GM12891 (cell line): Measurements from ENCODE around the gene RNU11. TPM values are rescaled to one million over a fixed set of nuclear protein-coding genes. Genes with fewer than 3 reads are reported as not detected.

Experiments
- DNase-seq: peaks from one replicate; pipeline ENCODE4 v3.0.0; 2011; ENCODE audit warnings: low spot score; ENCODE audit not compliant: insufficient read length
- FAIRE-seq: peaks from 2 replicates; lab custom pipeline; 2011; peaks lifted over from hg19 to GRCh38; lab: Jason Lieb, UNC
- PAX5 ChIP-seq: IDR thresholded peaks from 2 replicates; pipeline ENCODE4 v1.6.1; 2011; ENCODE audit warnings: low read length, moderate library complexity, mild to moderate bottlenecking; ENCODE audit not compliant: insufficient read depth, severe bottlenecking
- POLR2A ChIP-seq: IDR thresholded peaks from 2 replicates; pipeline ENCODE4 v1.6.1; 2011; ENCODE audit warnings: low read depth, low read length, control low read depth
- POLR2AphosphoS5 ChIP-seq: IDR thresholded peaks from 2 replicates; pipeline ENCODE4 v1.6.1; 2011; ENCODE audit warnings: low read depth, low read length, control low read depth
- POU2F2 ChIP-seq: IDR thresholded peaks from 2 replicates; pipeline ENCODE4 v1.6.1; 2011; ENCODE audit warnings: low read depth, mild to moderate bottlenecking, control low read depth, low read length, moderate library complexity
- SPI1 ChIP-seq: IDR thresholded peaks from 2 replicates; pipeline ENCODE4 v1.6.1; 2011; ENCODE audit warnings: low read depth, low read length, control low read depth
- TAF1 ChIP-seq: IDR thresholded peaks from 2 replicates; pipeline ENCODE4 v1.6.1; 2011; ENCODE audit warnings: low read depth, low read length, control low read depth
- polyA plus RNA-seq: library from polyadenylated mRNA; unstranded; fragments of >200 nt; gene quantifications from one replicate; pipeline ENCODE4 v1.2.1, GENCODE V29; 2012; ENCODE audit warnings: low read depth, missing spikeins, inconsistent platforms; ENCODE audit not compliant: missing spikeins

The RNU11 gene
- not detected for polyA plus RNA-seq

DNA sequence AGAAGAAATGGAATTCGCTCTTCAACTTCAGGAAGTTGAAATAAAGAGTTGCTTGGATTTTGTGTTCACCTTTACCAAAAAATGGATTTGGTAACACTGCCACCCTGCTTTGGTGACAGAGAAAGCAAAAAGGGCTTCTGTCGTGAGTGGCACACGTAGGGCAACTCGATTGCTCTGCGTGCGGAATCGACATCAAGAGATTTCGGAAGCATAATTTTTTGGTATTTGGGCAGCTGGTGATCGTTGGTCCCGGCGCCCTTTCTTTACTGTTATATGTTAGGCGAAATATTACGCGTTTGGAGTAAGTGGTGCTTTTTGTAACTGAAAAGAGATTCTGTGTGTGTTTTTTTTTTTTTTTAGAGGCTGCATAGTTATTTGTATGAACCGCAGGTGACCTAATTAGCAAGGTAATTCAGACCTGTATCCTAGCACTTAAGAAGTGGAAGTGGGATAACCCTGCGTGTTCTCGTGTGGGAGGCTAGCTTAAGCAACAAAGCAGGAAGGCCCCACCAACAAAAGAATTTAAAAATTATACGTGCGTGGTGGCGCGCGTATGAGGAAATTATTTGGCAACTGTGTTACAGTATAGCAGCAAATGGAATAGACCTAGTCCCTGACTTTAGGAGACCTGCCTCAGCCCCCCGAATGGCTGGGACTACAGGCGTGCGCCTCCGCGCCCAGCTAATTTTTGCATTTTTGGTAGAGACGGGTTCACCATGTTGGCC, at the start of gene RNU11:
RNU11 (plus strand) TSS at position 127 of the 725 bp plus-strand sequence.
- FAIRE-seq (no peak), DNase-seq (peak; percentile 51)
- TF ChIP-seq PAX5 = peak; percentile 71
- TF ChIP-seq TAF1 = peak; percentile 90
- peak; percentile 100 for TF ChIP-seq POLR2AphosphoS5
- peak; percentile 99 for TF ChIP-seq POU2F2
- TF ChIP-seq POLR2A = peak; percentile 100
- peak; percentile 86 for TF ChIP-seq SPI1

DNA sequence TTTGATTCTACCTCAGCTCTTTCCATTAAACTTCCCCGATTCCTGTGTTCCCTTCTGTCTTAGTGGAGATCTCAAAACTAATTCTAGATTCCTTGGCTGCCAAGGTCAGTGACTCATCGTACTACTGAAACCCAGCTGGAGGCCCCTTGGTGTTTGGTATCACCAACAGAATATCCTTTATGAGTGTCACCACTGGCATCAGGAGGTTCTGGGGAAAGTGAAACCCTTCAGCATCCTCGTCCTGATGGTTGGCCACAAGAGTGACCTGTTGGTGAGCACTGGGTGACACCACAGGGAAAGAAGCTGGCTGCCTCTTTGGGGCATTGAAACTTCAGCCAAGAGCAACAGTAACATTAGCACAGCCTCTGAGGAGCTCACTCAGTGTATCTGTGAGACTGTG, 46.7 kb upstream of the RNU11 start:
- DNase-seq = no peak
- FAIRE-seq = peak; percentile 76
- TF ChIP-seq TAF1 (no peak), POLR2AphosphoS5 (no peak)

DNA sequence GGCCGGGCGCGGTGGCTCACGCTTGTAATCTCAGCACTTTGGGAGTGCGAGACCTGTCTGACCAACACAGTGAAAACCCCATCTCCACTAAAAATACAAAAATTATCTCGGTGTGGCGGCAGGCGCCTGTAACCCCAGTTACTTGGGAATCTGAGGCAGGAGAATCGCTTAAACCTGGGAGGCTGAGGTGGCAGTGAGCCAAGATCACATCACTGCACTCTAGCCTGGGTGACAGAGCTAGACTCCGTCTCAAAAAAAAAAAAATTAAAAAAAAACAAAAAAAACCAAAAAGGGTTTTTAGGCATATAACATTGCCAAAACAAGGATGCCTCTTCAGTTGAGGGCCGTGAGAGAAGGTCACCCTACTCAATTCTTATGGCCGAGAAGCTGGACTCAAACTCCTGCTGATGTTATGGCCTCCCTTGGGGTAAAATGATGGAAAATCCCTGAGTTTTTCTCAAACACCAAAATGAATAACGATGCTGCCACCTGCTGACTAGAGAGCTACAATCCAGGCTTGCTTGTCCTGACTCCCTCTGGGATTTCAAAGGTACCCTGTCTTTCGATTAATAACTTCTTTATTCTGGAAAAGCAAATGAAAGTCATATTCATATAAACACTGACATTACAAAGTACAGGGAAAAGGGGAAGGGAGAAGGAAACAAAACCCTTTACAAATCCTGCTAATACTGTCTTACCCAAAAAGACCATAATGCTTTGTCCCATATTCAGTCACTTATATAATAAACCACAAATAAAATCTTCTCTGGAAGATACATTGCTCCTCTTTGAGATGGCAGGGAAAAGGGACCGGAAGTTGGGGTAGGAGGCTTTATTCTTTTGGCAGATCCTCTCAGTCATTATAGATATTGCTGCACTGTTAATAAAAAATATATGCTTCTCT, 45.6 kb upstream of the RNU11 start:
- FAIRE-seq (peak; percentile 33), DNase-seq (no peak)
- TF ChIP-seq TAF1 = no peak
- TF ChIP-seq PAX5 = no peak

DNA sequence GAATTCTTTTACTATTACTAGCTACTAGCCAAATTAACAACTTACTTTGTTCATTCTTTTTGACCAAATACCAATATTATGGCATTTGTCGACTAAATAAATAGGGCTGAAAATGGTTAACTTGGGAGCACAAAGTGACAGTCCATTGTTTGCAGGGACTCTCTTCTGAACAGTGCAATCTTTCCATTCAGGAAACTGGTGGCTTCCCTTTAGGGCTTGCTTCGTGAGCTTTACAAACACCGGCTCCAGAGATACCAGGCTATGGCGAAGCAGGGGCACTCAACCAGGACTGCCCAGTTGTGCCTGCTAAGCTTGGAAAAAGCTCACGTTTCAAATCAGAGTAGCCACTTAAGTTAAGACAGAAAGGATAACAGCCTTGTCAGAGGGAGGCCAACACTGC, 44.0 kb upstream of the RNU11 start:
- no peak for FAIRE-seq
- DNase-seq = no peak
- no peak for TF ChIP-seq POU2F2
- no peak for TF ChIP-seq POLR2AphosphoS5
- TF ChIP-seq TAF1 = no peak
- TF ChIP-seq POLR2A = no peak
- TF ChIP-seq SPI1 = no peak
- no peak for TF ChIP-seq PAX5

DNA sequence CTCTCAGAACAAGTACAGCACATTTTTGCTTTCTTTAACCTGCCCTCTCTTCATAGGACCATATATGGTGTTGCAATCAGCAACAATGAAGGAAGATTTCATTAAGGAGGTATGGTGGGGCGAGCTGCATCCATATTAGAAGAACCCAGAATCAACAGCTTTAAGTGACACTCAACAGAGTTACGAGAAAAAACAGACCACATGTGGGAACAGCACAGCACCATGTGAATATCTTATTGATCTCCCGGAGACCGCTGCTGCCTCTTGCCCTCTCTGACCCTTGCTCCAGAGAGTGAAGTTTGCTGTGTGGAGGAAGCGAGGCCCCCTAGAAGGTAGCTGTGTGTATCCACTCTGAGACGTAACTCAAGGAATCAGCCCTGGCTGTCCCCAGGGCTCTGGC, 43.4 kb upstream of the RNU11 start:
- FAIRE-seq (no peak), DNase-seq (no peak)
- TF ChIP-seq POLR2A = no peak

DNA sequence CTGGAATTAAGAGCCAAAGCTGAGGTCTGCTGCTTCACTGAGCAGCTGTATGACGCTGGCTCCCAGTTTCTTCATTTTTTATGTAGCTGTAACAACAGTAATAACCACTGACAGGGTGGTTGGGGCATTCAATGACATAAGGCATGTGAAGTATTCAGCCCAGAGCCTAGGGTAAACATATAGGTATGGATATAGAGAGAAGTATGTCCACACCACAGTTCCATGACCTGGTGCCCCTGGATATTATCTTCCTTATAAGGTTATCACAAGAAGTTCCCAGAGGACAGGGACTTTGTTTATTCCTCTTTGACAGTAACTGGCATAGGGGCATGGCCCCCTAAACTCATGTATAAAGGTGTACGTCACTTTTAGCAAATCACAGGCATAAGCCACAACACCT, 41.6 kb upstream of the RNU11 start:
- DNase-seq (no peak), FAIRE-seq (no peak)
- TF ChIP-seq POLR2AphosphoS5 (no peak), SPI1 (no peak), POLR2A (no peak), POU2F2 (no peak), PAX5 (no peak), TAF1 (no peak)

DNA sequence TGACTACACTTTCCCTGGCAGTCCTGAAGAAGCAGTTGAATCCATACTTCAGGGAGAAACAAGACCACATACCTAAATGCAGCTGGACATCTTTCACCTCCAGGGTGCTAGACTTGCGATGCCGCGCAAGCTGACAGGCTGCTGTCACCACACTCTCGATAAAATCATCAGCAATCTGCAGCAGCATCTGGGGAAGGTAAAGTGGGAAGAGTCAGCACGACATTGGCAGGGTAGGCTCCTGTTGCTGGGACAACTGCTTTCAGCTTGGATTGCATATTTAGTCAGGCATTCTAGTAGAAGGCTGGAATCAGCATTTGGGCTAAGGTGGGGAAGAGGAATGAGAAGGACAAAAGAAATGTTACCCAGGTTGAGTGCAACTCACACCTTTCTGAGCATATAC, 35.2 kb upstream of the RNU11 start:
- no peak for DNase-seq
- no peak for TF ChIP-seq POU2F2
- no peak for TF ChIP-seq SPI1
- no peak for TF ChIP-seq PAX5
- no peak for TF ChIP-seq TAF1
- TF ChIP-seq POLR2A = no peak
- TF ChIP-seq POLR2AphosphoS5 = no peak
- FAIRE-seq = no peak

DNA sequence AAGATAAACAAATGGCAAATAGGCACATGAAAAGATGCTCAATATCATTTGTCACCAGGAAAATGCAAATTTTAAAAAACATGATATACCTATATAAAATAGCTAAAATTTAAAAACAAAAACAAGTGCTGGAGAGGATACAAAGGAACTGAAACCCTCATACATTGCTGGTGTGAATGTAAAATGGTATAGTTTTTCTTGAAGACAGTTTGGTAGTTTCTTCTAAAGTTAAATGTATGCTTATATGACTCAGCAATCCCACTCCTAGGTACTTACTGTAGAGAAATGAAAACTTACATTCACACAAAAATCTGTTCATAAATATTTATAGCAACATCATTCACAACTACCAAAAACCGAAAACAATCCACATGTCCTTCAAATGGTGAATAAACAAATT, 16.7 kb upstream of the RNU11 start:
- TF ChIP-seq SPI1 (peak; percentile 88), POLR2AphosphoS5 (no peak), POU2F2 (no peak)
- no peak for DNase-seq
- peak; percentile 5 for FAIRE-seq

DNA sequence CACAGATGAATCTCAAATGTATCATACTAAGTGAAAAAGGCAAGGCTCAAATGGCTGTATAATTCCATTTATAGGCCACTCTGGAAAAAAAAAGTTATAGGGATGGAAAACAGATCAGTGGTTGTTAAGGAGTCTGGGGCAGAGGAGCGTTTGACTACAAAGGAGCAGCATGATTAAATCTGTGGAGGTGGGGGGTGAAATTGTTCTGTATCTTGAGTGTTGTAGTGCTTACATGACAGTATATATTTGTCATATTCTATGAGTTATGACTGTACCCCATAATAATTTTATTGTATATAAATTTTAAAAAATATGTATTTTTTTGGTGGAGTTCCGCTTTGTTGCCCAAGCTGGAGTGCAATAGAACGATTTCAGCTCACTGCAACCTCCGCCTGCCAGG, 15.8 kb upstream of the RNU11 start:
- no peak for TF ChIP-seq PAX5
- TF ChIP-seq POU2F2 = no peak
- TF ChIP-seq SPI1 = no peak
- TF ChIP-seq TAF1 = no peak
- TF ChIP-seq POLR2A = no peak
- TF ChIP-seq POLR2AphosphoS5 = no peak
- DNase-seq = no peak
- no peak for FAIRE-seq

DNA sequence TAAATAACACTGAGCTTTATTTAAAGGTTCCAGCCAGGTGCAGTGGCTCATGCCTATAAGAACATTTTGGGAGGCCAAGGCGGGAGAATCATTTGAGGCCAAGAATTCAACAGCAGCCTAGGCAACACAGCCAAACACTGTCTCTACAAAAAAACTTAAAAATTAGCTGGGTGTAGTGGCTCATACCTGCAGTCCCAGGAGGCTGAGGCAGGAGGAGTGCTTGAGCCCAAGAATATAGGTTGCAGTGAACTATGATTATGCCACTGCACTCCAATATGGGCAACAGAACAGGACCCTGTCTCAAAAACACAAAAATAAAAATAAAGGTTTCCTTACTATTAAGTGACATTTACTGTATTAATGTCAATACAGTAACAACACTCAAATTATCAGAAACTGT, 7.6 kb upstream of the RNU11 start:
- no peak for TF ChIP-seq TAF1
- no peak for TF ChIP-seq POU2F2
- no peak for TF ChIP-seq POLR2A
- no peak for TF ChIP-seq SPI1
- TF ChIP-seq POLR2AphosphoS5 = no peak
- no peak for TF ChIP-seq PAX5
- no peak for DNase-seq
- FAIRE-seq = no peak
